Measurements from ENCODE around the gene TOPBP1.

Gene TOPBP1

DNA sequence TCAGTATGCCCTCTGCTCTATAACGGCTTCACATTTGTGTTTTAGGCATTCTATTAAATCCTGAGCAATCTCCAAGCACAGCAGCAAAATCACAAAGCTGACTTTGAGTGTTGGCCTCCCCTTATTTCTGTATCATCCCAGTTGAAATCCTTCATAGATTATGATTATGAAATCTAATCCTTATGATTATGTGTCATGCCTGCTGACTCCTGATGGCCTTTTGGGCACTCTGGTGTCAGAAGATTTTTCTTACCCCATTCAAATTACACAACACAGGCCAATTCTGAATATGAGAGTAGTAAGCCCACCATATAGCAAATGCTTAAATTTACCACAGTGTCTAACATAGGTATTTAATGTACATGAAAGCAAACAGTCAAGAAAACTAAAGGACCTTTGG is 53.9 kb downstream of the TOPBP1 start:
- Histone ChIP-seq H3F3A (ENCODE audit: insufficient read depth, low read length) (no peaks in the 10 kb centered on the region), H3K4me1 (ENCODE audit: insufficient read depth, low read length, severe bottlenecking) (no peaks in the 10 kb centered on the region), H4K20me1 (ENCODE audit: insufficient read depth, low read length) (no peaks in the 10 kb centered on the region), H3K9me3 (ENCODE audit: low read length) (no peaks in the 10 kb centered on the region; the same call in 1 of the 2 replicates), H2AFZ (ENCODE audit: low read length) (no peak overlapping the region), H3K9me2 (ENCODE audit: low read depth, low read length) (no peaks in the 10 kb centered on the region), H3K9ac (ENCODE audit: low read length) (no peak overlapping the region), H3K27me3 (ENCODE audit: insufficient read depth, low read length) (no peaks in the 10 kb centered on the region), H3K4me2 (ENCODE audit: low read length) (no peak overlapping the region), H3K36me3 (ENCODE audit: insufficient read depth, low read length) (peaks cover 90% of the 10 kb centered on the region), H3K79me2 (ENCODE audit: insufficient read depth, low read length) (no peaks in the 10 kb centered on the region), H3K4me3 (ENCODE audit: low read depth, low read length, poor library complexity, severe bottlenecking) (no peak overlapping the region), H3K27ac (ENCODE audit: low read depth, low read length, poor library complexity, severe bottlenecking) (no peak overlapping the region)
- no peak for TF ChIP-seq EZH2 (IDR thresholded peaks at IDR 0.05; ENCODE audit: borderline replicate concordance, low read length)
- TF ChIP-seq, protein P1, sequence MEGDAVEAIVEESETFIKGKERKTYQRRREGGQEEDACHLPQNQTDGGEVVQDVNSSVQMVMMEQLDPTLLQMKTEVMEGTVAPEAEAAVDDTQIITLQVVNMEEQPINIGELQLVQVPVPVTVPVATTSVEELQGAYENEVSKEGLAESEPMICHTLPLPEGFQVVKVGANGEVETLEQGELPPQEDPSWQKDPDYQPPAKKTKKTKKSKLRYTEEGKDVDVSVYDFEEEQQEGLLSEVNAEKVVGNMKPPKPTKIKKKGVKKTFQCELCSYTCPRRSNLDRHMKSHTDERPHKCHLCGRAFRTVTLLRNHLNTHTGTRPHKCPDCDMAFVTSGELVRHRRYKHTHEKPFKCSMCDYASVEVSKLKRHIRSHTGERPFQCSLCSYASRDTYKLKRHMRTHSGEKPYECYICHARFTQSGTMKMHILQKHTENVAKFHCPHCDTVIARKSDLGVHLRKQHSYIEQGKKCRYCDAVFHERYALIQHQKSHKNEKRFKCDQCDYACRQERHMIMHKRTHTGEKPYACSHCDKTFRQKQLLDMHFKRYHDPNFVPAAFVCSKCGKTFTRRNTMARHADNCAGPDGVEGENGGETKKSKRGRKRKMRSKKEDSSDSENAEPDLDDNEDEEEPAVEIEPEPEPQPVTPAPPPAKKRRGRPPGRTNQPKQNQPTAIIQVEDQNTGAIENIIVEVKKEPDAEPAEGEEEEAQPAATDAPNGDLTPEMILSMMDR (IDR thresholded peaks at IDR 0.05; ENCODE audit: low read length) = no peak

DNA sequence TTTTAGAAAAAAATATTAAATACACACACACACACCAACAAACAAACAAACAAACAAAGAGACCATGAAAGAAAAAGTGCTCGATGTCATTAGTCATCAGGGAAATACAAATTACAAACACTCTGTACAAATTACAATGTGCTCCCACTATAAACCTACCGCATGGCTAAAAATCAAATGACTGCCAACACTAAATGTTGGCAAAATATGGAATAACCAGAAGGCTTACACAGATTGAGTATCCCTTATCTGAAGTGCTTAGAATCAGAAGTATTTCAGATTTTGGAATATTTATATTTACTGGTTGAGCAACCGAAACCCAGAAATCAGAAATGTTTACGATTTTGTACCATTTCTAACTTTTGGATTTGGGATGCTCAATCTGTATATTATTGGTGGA is 54.8 kb downstream of the TOPBP1 start:
- H2AFZ ChIP-seq (ENCODE audit: low read length) = no peak overlapping the region
- H3K4me1 ChIP-seq (ENCODE audit: insufficient read depth, low read length, severe bottlenecking) = no peaks in the 10 kb centered on the region
- H3K4me2 ChIP-seq (ENCODE audit: low read length) = no peak overlapping the region
- H3K4me3 ChIP-seq (ENCODE audit: low read depth, low read length, poor library complexity, severe bottlenecking) = no peak overlapping the region
- no peaks in the 10 kb centered on the region; the same call in 1 of the 2 replicates for H3K9me3 ChIP-seq (ENCODE audit: low read length)
- H3K9ac ChIP-seq (ENCODE audit: low read length) = no peak overlapping the region
- no peaks in the 10 kb centered on the region for H3K79me2 ChIP-seq (ENCODE audit: insufficient read depth, low read length)
- TF ChIP-seq, protein P1 (IDR thresholded peaks at IDR 0.05; ENCODE audit: low read length) = no peak
- no peak for TF ChIP-seq EZH2 (IDR thresholded peaks at IDR 0.05; ENCODE audit: borderline replicate concordance, low read length)
- no peaks in the 10 kb centered on the region for H4K20me1 ChIP-seq (ENCODE audit: insufficient read depth, low read length)
- no peaks in the 10 kb centered on the region for H3K27me3 ChIP-seq (ENCODE audit: insufficient read depth, low read length)
- H3K9me2 ChIP-seq (ENCODE audit: low read depth, low read length) = no peaks in the 10 kb centered on the region
- H3K27ac ChIP-seq (ENCODE audit: low read depth, low read length, poor library complexity, severe bottlenecking) = no peak overlapping the region
- peaks cover 92% of the 10 kb centered on the region for H3K36me3 ChIP-seq (ENCODE audit: insufficient read depth, low read length)
- H3F3A ChIP-seq (ENCODE audit: insufficient read depth, low read length) = no peaks in the 10 kb centered on the region

DNA sequence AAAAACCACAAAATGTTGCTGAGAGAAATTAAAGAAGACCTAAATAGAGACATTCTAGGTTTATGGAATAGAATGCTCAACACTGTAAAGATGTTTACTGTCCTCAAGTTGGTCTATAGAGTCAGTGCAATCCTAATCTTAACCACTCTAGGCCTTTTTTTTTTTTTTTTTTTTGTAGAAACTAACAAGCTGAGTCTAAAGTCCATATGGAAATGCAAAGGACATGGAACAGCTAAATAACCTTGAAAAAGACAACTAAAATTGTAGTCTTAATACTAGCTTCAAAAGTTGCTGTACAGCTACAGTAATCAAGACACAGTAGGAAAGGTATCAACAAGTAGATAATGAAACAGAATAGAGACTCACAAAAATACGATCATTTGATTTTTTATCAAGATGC is 55.4 kb downstream of the TOPBP1 start:
- TF ChIP-seq, protein P1 (IDR thresholded peaks at IDR 0.05; ENCODE audit: low read length) = no peak
- H3F3A ChIP-seq (ENCODE audit: insufficient read depth, low read length) = no peaks in the 10 kb centered on the region
- no peak overlapping the region for H3K9ac ChIP-seq (ENCODE audit: low read length)
- H3K36me3 ChIP-seq (ENCODE audit: insufficient read depth, low read length) = peaks cover 92% of the 10 kb centered on the region
- no peak overlapping the region for H3K4me2 ChIP-seq (ENCODE audit: low read length)
- H4K20me1 ChIP-seq (ENCODE audit: insufficient read depth, low read length) = no peaks in the 10 kb centered on the region
- H3K4me3 ChIP-seq (ENCODE audit: low read depth, low read length, poor library complexity, severe bottlenecking) = no peak overlapping the region
- no peaks in the 10 kb centered on the region for H3K4me1 ChIP-seq (ENCODE audit: insufficient read depth, low read length, severe bottlenecking)
- H3K9me2 ChIP-seq (ENCODE audit: low read depth, low read length) = no peaks in the 10 kb centered on the region
- H2AFZ ChIP-seq (ENCODE audit: low read length) = no peak overlapping the region
- H3K9me3 ChIP-seq (ENCODE audit: low read length) = no peaks in the 10 kb centered on the region; the same call in 1 of the 2 replicates
- H3K27ac ChIP-seq (ENCODE audit: low read depth, low read length, poor library complexity, severe bottlenecking) = no peak overlapping the region
- no peaks in the 10 kb centered on the region for H3K27me3 ChIP-seq (ENCODE audit: insufficient read depth, low read length)
- no peaks in the 10 kb centered on the region for H3K79me2 ChIP-seq (ENCODE audit: insufficient read depth, low read length)

Data from OCI-LY1 (cell line).